Activated naive CD8-positive, alpha-beta T cell treated with anti-CD3 and anti-CD28 coated beads for 36 hours (primary cell): ENCODE measurements around the gene PCDH10. TPM values are rescaled to one million over a fixed set of nuclear protein-coding genes. Genes with fewer than 3 reads are reported as not detected.
"Not testable (repeated sequence)": the region's sequence is repeated elsewhere in the genome, so short reads cannot be mapped to it uniquely, and the experiment has no call there.

Experiments used
- DNase-seq: peaks from one replicate; pipeline ENCODE4 v3.0.0; 2021
- H3K27ac Mint-ChIP-seq: one replicate; pipeline ENCODE4 v1.8.0; 2022; ENCODE audit warnings: mild to moderate bottlenecking, moderate library complexity, mixed read lengths
- H3K27me3 Mint-ChIP-seq: one replicate; pipeline ENCODE4 v1.8.0; 2022; ENCODE audit warnings: mild to moderate bottlenecking, mixed read lengths
- H3K36me3 Mint-ChIP-seq: one replicate; pipeline ENCODE4 v1.8.0; 2021; ENCODE audit warnings: mild to moderate bottlenecking, mixed read lengths
- H3K4me1 Mint-ChIP-seq: one replicate; pipeline ENCODE4 v1.8.0; 2021; ENCODE audit warnings: mixed read lengths
- H3K4me3 Mint-ChIP-seq: one replicate; pipeline ENCODE4 v1.8.0; 2022; ENCODE audit warnings: mild to moderate bottlenecking, moderate library complexity, mixed read lengths
- H3K9me3 Mint-ChIP-seq: one replicate; pipeline ENCODE4 v1.8.0; 2022; ENCODE audit warnings: mixed read lengths
- total RNA-seq, 2 experiments: library from RNA; stranded (reverse); gene quantifications; one replicate each; pipeline ENCODE4 v1.2.3, GENCODE V29; 2021

Gene PCDH10
- total RNA-seq, 2 experiments from 2014 or later = not detected

- Mint-ChIP-seq H3K9me3 (no peaks in the 10 kb centered on the region), H3K27me3 (peaks cover 30% of the 10 kb centered on the region), H3K4me1 (no peaks in the 10 kb centered on the region), H3K27ac (no peak overlapping the region), H3K4me3 (no peak overlapping the region), H3K36me3 (no peaks in the 10 kb centered on the region)
- DNase-seq = no peak
These were observed 8.5 kb downstream of the PCDH10 start for GRCh38 chr4:133157460-133158160.

- Mint-ChIP-seq H3K9me3 (no peaks in the 10 kb centered on the region), H3K27ac (no peak overlapping the region), H3K4me3 (no peak overlapping the region), H3K27me3 (peaks cover 4% of the 10 kb centered on the region), H3K36me3 (no peaks in the 10 kb centered on the region), H3K4me1 (no peaks in the 10 kb centered on the region)
- no peak for DNase-seq
These were observed 11.8 kb downstream of the PCDH10 start for GRCh38 chr4:133160853-133161252.

- H3K4me3 Mint-ChIP-seq = no peak overlapping the region
- H3K27me3 Mint-ChIP-seq = peaks cover under 1% of the 10 kb centered on the region
- H3K9me3 Mint-ChIP-seq = no peaks in the 10 kb centered on the region
- no peaks in the 10 kb centered on the region for H3K36me3 Mint-ChIP-seq
- DNase-seq = no peak
- H3K4me1 Mint-ChIP-seq = no peaks in the 10 kb centered on the region
- no peak overlapping the region for H3K27ac Mint-ChIP-seq
These were observed 12.6 kb downstream of the PCDH10 start for GRCh38 chr4:133161570-133162295.

GRCh38 chr4:133162941-133163340, 13.8 kb downstream of the PCDH10 start:
- H3K4me3 Mint-ChIP-seq = no peak overlapping the region
- H3K27ac Mint-ChIP-seq = no peak overlapping the region
- DNase-seq = no peak
- no peaks in the 10 kb centered on the region for H3K36me3 Mint-ChIP-seq
- H3K9me3 Mint-ChIP-seq = peaks cover 3% of the 10 kb centered on the region
- H3K27me3 Mint-ChIP-seq = no peaks in the 10 kb centered on the region
- H3K4me1 Mint-ChIP-seq = no peaks in the 10 kb centered on the region

GRCh38 chr4:133178956-133179355, 29.9 kb downstream of the PCDH10 start:
- Mint-ChIP-seq H3K9me3 (no peaks in the 10 kb centered on the region), H3K36me3 (no peaks in the 10 kb centered on the region), H3K27me3 (no peaks in the 10 kb centered on the region), H3K27ac (no peak overlapping the region), H3K4me1 (no peaks in the 10 kb centered on the region), H3K4me3 (no peak overlapping the region)
- no peak for DNase-seq

- Mint-ChIP-seq H3K4me1 (no peaks in the 10 kb centered on the region), H3K27ac (no peak overlapping the region), H3K27me3 (no peaks in the 10 kb centered on the region), H3K9me3 (no peaks in the 10 kb centered on the region), H3K36me3 (no peaks in the 10 kb centered on the region), H3K4me3 (no peak overlapping the region)
- no peak for DNase-seq
These were observed 37.1 kb downstream of the PCDH10 start for GRCh38 chr4:133186210-133186609.

- DNase-seq = no peak
- Mint-ChIP-seq H3K9me3 (peaks cover 2% of the 10 kb centered on the region), H3K4me1 (no peaks in the 10 kb centered on the region), H3K36me3 (no peaks in the 10 kb centered on the region), H3K27ac (no peak overlapping the region), H3K4me3 (no peak overlapping the region), H3K27me3 (no peaks in the 10 kb centered on the region)
These were observed 37.8 kb downstream of the PCDH10 start for GRCh38 chr4:133186845-133187244.

- H3K27ac Mint-ChIP-seq = no peak overlapping the region
- H3K4me3 Mint-ChIP-seq = no peak overlapping the region
- no peaks in the 10 kb centered on the region for H3K27me3 Mint-ChIP-seq
- no peaks in the 10 kb centered on the region for H3K36me3 Mint-ChIP-seq
- DNase-seq = no peak
- H3K4me1 Mint-ChIP-seq = no peaks in the 10 kb centered on the region
- peaks cover 2% of the 10 kb centered on the region for H3K9me3 Mint-ChIP-seq
These were observed 39.5 kb downstream of the PCDH10 start for GRCh38 chr4:133188433-133189146.

GRCh38 chr4:133189147-133189517, 40.0 kb downstream of the PCDH10 start:
- Mint-ChIP-seq H3K36me3 (no peaks in the 10 kb centered on the region), H3K4me3 (no peak overlapping the region), H3K4me1 (no peaks in the 10 kb centered on the region), H3K27ac (no peak overlapping the region), H3K9me3 (peaks cover 2% of the 10 kb centered on the region), H3K27me3 (no peaks in the 10 kb centered on the region)
- no peak for DNase-seq

- no peak for DNase-seq
- peaks cover 2% of the 10 kb centered on the region for H3K9me3 Mint-ChIP-seq
- no peak overlapping the region for H3K27ac Mint-ChIP-seq
- H3K27me3 Mint-ChIP-seq = no peaks in the 10 kb centered on the region
- no peak overlapping the region for H3K4me3 Mint-ChIP-seq
- H3K4me1 Mint-ChIP-seq = no peaks in the 10 kb centered on the region
- H3K36me3 Mint-ChIP-seq = no peaks in the 10 kb centered on the region
These were observed 41.0 kb downstream of the PCDH10 start for GRCh38 chr4:133190098-133190497.

GRCh38 chr4:133208694-133209285, 59.7 kb downstream of the PCDH10 start:
- Mint-ChIP-seq H3K36me3 (no peaks in the 10 kb centered on the region), H3K27ac (no peak overlapping the region), H3K4me1 (no peaks in the 10 kb centered on the region), H3K9me3 (peaks cover 10% of the 10 kb centered on the region), H3K4me3 (no peak overlapping the region), H3K27me3 (no peaks in the 10 kb centered on the region)
- no peak for DNase-seq

GRCh38 chr4:133233922-133234321, 84.8 kb downstream of the PCDH10 start:
- Mint-ChIP-seq H3K36me3 (no peaks in the 10 kb centered on the region), H3K27ac (no peak overlapping the region), H3K4me1 (no peaks in the 10 kb centered on the region), H3K4me3 (no peak overlapping the region), H3K27me3 (no peaks in the 10 kb centered on the region), H3K9me3 (peaks cover 6% of the 10 kb centered on the region)
- DNase-seq = no peak

GRCh38 chr4:133240451-133240850, 91.4 kb downstream of the PCDH10 start:
- H3K27ac Mint-ChIP-seq, H3K9me3 Mint-ChIP-seq, H3K4me1 Mint-ChIP-seq, H3K27me3 Mint-ChIP-seq, H3K36me3 Mint-ChIP-seq, H3K4me3 Mint-ChIP-seq, DNase-seq: not testable (repeated sequence)
